AG09309 (cell line): ENCODE measurements around the gene DDTL.

Source experiments
- DNase-seq: peaks from one replicate; pipeline ENCODE4 v3.0.0-alpha.2; 2010; ENCODE audit warnings: low read depth
- H3K4me3 ChIP-seq: 2 replicates; pipeline ENCODE4 v1.5.1; 2011; ENCODE audit warnings: mild to moderate bottlenecking, low read depth, low read length, moderate library complexity; ENCODE audit not compliant: control insufficient read depth
- CTCF ChIP-seq: IDR thresholded peaks from 2 replicates; pipeline ENCODE4 v1.5.1; 2011; ENCODE audit warnings: mild to moderate bottlenecking, low read depth, low read length, inconsistent platforms; ENCODE audit not compliant: insufficient read depth, control insufficient read depth; ENCODE audit errors: missing control alignments

The DDTL gene

GRCh38 chr22:24006207-24006913, 39.7 kb downstream of the DDTL start:
- DNase-seq = no peak
- no peak overlapping the region for H3K4me3 ChIP-seq
- TF ChIP-seq CTCF = no peak

GRCh38 chr22:24006914-24007214, 40.2 kb downstream of the DDTL start:
- TF ChIP-seq CTCF = no peak

GRCh38 chr22:24007253-24008021, 40.7 kb downstream of the DDTL start:
- DNase-seq = no peak
- TF ChIP-seq CTCF = no peak
- H3K4me3 ChIP-seq = no peak overlapping the region

More at GRCh38 chr22:24006914-24007214, 40.2 kb downstream of the DDTL start:
- DNase-seq = no peak
- no peak overlapping the region for H3K4me3 ChIP-seq

GRCh38 chr22:24008022-24008283, 41.3 kb downstream of the DDTL start:
- no peak for TF ChIP-seq CTCF
- no peak overlapping the region for H3K4me3 ChIP-seq
- no peak for DNase-seq

GRCh38 chr22:24008381-24009226, 41.9 kb downstream of the DDTL start:
- no peak for TF ChIP-seq CTCF
- H3K4me3 ChIP-seq = no peak overlapping the region
- DNase-seq = no peak

GRCh38 chr22:24009227-24010017, 42.7 kb downstream of the DDTL start:
- no peak overlapping the region for H3K4me3 ChIP-seq
- no peak for DNase-seq
- TF ChIP-seq CTCF = no peak
